IMR-90 (cell line): Measurements from ENCODE around the gene SFXN3. TPM values are rescaled to one million over a fixed set of nuclear protein-coding genes. Genes with fewer than 3 reads are reported as not detected.

Experiments
- ATAC-seq: fragments of 200-7000 bp; cut with Tn5 transposase; 2 replicates; pipeline ENCODE4 v1.9.1; 2020; ENCODE audit warnings: low read depth, mild to moderate bottlenecking, moderate library complexity
- BruUV-seq: library from RNA; stranded (reverse); fragments of 400-500 nt; replicated peaks from 2 replicates; lab custom pipeline; 2021; lab: Mats Ljungman, UMichigan
- CTCF ChIA-PET: fragments of 300-600 bp; formaldehyde crosslinking; extraction: SDS; loops from one replicate; lab custom pipeline; 2021; ENCODE audit warnings: antibody characterized with exemption; lab: Yijun Ruan, JAX
- POLR2A ChIA-PET: fragments of 300-600 bp; sonication (Branson Sonifier 250); formaldehyde crosslinking; loops from one replicate; lab custom pipeline; 2022; ENCODE audit warnings: antibody characterized with exemption; ENCODE audit not compliant: unreplicated experiment; lab: Charles Lee
- DNase-seq: peaks from one replicate; pipeline ENCODE4 v3.0.0; 2013
- H2AFZ ChIP-seq: replicated peaks from 2 replicates; pipeline ENCODE3; 2013; ENCODE audit warnings: low read length, mild to moderate bottlenecking; ENCODE audit not compliant: poor library complexity
- H2AK5ac ChIP-seq: 2 replicates; pipeline ENCODE4 v1.6.1; 2013; ENCODE audit warnings: low read depth, low read length, inconsistent platforms
- H2AK9ac ChIP-seq: replicated peaks from 2 replicates; pipeline ENCODE3; 2013; ENCODE audit warnings: mild to moderate bottlenecking, low read depth, low read length, moderate library complexity; ENCODE audit not compliant: poor library complexity
- H2BK120ac ChIP-seq: 2 replicates; pipeline ENCODE4 v1.6.1; 2013; ENCODE audit warnings: low read depth, low read length, inconsistent platforms
- H2BK15ac ChIP-seq: 3 replicates; pipeline ENCODE4 v1.6.1; 2013; ENCODE audit warnings: low read depth, low read length, inconsistent platforms
- H2BK20ac ChIP-seq: 2 replicates; pipeline ENCODE4 v1.6.1; 2013; ENCODE audit warnings: low read depth, mild to moderate bottlenecking, inconsistent platforms, low read length, moderate library complexity
- H2BK5ac ChIP-seq: 2 replicates; pipeline ENCODE4 v1.6.1; 2013; ENCODE audit warnings: mild to moderate bottlenecking, low read depth, low read length, inconsistent platforms; ENCODE audit not compliant: poor library complexity, severe bottlenecking
- H3K14ac ChIP-seq: replicated peaks from 2 replicates; pipeline ENCODE4 v1.6.1; 2013; ENCODE audit warnings: low read depth, low read length, inconsistent platforms
- H3K18ac ChIP-seq: 2 replicates; pipeline ENCODE4 v1.6.1; 2013; ENCODE audit warnings: low read depth, low read length, control low read depth
- H3K23ac ChIP-seq: 2 replicates; pipeline ENCODE4 v1.6.1; 2013; ENCODE audit warnings: low read depth, low read length, inconsistent platforms
- H3K27ac ChIP-seq: 2 replicates; pipeline ENCODE4 v1.5.1; 2013; ENCODE audit warnings: mild to moderate bottlenecking, control low read depth, low read length; ENCODE audit not compliant: insufficient read depth
- H3K27me3 ChIP-seq: 2 replicates; pipeline ENCODE4 v1.6.1; 2013; ENCODE audit warnings: low read length; ENCODE audit not compliant: control insufficient read depth, insufficient read depth
- H3K36me3 ChIP-seq: 2 replicates; pipeline ENCODE4 v1.6.1; 2013; ENCODE audit warnings: low read length, mixed read lengths; ENCODE audit not compliant: control insufficient read depth, insufficient read depth
- H3K4ac ChIP-seq: 2 replicates; pipeline ENCODE4 v1.6.1; 2013; ENCODE audit warnings: low read depth, low read length, inconsistent platforms
- H3K4me1 ChIP-seq: 2 replicates; pipeline ENCODE4 v1.6.1; 2013; ENCODE audit warnings: low read length, mixed read lengths; ENCODE audit not compliant: control insufficient read depth, insufficient read depth
- H3K4me2 ChIP-seq: 2 replicates; pipeline ENCODE4 v1.6.1; 2013; ENCODE audit warnings: low read depth, mild to moderate bottlenecking, control low read depth, low read length, moderate library complexity
- H3K4me3 ChIP-seq: 2 replicates; pipeline ENCODE4 v1.5.1; 2013; ENCODE audit warnings: low read depth, mild to moderate bottlenecking, control low read depth, low read length, moderate library complexity; ENCODE audit not compliant: insufficient read depth
- H3K56ac ChIP-seq: 2 replicates; pipeline ENCODE4 v1.6.1; 2013; ENCODE audit warnings: low read length, inconsistent platforms; ENCODE audit not compliant: insufficient read depth; ENCODE audit errors: extremely low read depth
- H3K79me1 ChIP-seq, 2 experiments: 2 replicates each; pipeline ENCODE4 v1.6.1; 2013; ENCODE audit warnings: low read length in 2 of 2, inconsistent platforms in 1 of 2, low read depth in 1 of 2
- H3K9ac ChIP-seq: 2 replicates; pipeline ENCODE4 v1.6.1; 2013; ENCODE audit warnings: low read depth, low read length, control low read depth
- H3K9me1 ChIP-seq: 2 replicates; pipeline ENCODE4 v1.6.1; 2013; ENCODE audit warnings: low read length, inconsistent platforms; ENCODE audit not compliant: insufficient read depth
- H3K9me3 ChIP-seq: 2 replicates; pipeline ENCODE4 v1.6.1; 2013; ENCODE audit warnings: low read length; ENCODE audit not compliant: control insufficient read depth, insufficient read depth
- H4K20me1 ChIP-seq: 2 replicates; pipeline ENCODE4 v1.6.1; 2013; ENCODE audit warnings: low read length, inconsistent platforms; ENCODE audit not compliant: insufficient read depth
- H4K5ac ChIP-seq: 2 replicates; pipeline ENCODE4 v1.6.1; 2013; ENCODE audit warnings: mild to moderate bottlenecking, low read depth, low read length, control low read depth
- H4K8ac ChIP-seq, 2 experiments: 2 replicates each; pipeline ENCODE4 v1.6.1; 2013; ENCODE audit warnings: low read depth in 2 of 2, low read length in 2 of 2, control low read depth in 1 of 2, inconsistent platforms in 1 of 2
- H4K91ac ChIP-seq: 2 replicates; pipeline ENCODE4 v1.6.1; 2013; ENCODE audit warnings: low read depth, low read length, inconsistent platforms; ENCODE audit not compliant: insufficient read depth
- BHLHE40 ChIP-seq: fragments of 150-350 bp; IDR thresholded peaks from 2 replicates; pipeline ENCODE4 v1.6.1; 2016; ENCODE audit warnings: mild to moderate bottlenecking, low read depth, low read length
- CEBPB ChIP-seq: IDR thresholded peaks from 2 replicates; pipeline ENCODE4 v1.6.1; 2012; ENCODE audit warnings: low read depth, low read length, improper control_type of control experiment
- MAFK ChIP-seq: IDR thresholded peaks from 2 replicates; pipeline ENCODE4 v1.6.1; 2012; ENCODE audit warnings: low read depth, low read length, improper control_type of control experiment
- MAZ ChIP-seq: IDR thresholded peaks from 2 replicates; pipeline ENCODE4 v1.6.1; 2012; ENCODE audit warnings: low read depth, mild to moderate bottlenecking, low read length, improper control_type of control experiment, moderate library complexity, borderline replicate concordance
- MXI1 ChIP-seq: IDR thresholded peaks from 2 replicates; pipeline ENCODE4 v1.6.1; 2012; ENCODE audit warnings: low read depth, mild to moderate bottlenecking, low read length, moderate library complexity, borderline replicate concordance
- NFE2L2 ChIP-seq: fragments of 150-350 bp; IDR thresholded peaks from 2 replicates; pipeline ENCODE4 v1.6.1; 2016; ENCODE audit warnings: low read depth, mild to moderate bottlenecking, low read length
- POLR2A ChIP-seq: IDR thresholded peaks from 2 replicates; pipeline ENCODE4 v1.6.1; 2012; ENCODE audit warnings: mild to moderate bottlenecking, low read depth, low read length
- SMC3 ChIP-seq: fragments of 150-350 bp; IDR thresholded peaks from 2 replicates; pipeline ENCODE4 v1.6.1; 2016; ENCODE audit warnings: low read depth, mild to moderate bottlenecking, antibody characterized with exemption, low read length, moderate library complexity
- WGBS, 2 experiments: methylation state at CpG; one replicate each; pipeline versions ENCODE4 v1.1.5 to v1.1.7; 2013; ENCODE audit warnings: missing lambda C conversion rate in 2 of 2; ENCODE audit not compliant: insufficient read length in 1 of 2; ENCODE audit errors: extremely low coverage in 2 of 2; 5-methylcytosine and 5-hydroxymethylcytosine counted together
- dilution Hi-C: fragments of 300-500 bp; cut with HindIII; formaldehyde crosslinking; loops from one replicate; pipeline ENCODE4 v1.14.3; 2018; ENCODE audit warnings: low sequenced_read_pairs; ENCODE audit not compliant: unreplicated experiment
- in situ Hi-C: fragments of 300-500 bp; cut with MboI; formaldehyde crosslinking; loops from 3 replicates; pipeline ENCODE4 v1.14.3; 2019; ENCODE audit warnings: low sequenced_read_pairs, inconsistent platforms, mixed read lengths
- intact Hi-C: fragments of 100-400 bp; cut with micrococcal nuclease; formaldehyde crosslinking; loops from 2 replicates; pipeline ENCODE4 v1.10.0; 2022
- polyA plus RNA-seq, 3 experiments: library from polyadenylated mRNA; depleted of rRNA; stranded (reverse); fragments of >200 nt; gene quantifications; 2 replicates each; pipeline ENCODE4 v1.2.3, GENCODE V29; 2012; ENCODE audit warnings: low replicate concordance in 1 of 3
- total RNA-seq: library from RNA; depleted of rRNA; stranded (reverse); fragments of >200 nt; gene quantifications from 2 replicates; pipeline ENCODE4 v1.2.3, GENCODE V29; 2012
- TF ChIP-seq, protein P1 (sequence below): fragments of 150-350 bp; IDR thresholded peaks from 2 replicates; pipeline ENCODE4 v1.6.1; 2016; ENCODE audit warnings: low read depth, mild to moderate bottlenecking, low read length, moderate library complexity, borderline replicate concordance
- TF ChIP-seq, protein P2 (sequence below): fragments of 150-350 bp; IDR thresholded peaks from 2 replicates; pipeline ENCODE4 v1.6.1; 2017; ENCODE audit warnings: mild to moderate bottlenecking, antibody characterized with exemption, low read length, low read depth

The SFXN3 gene
- total and polyA plus RNA-seq, 2 of the 4 experiments (the other 2 are of a cell fraction) = 64.7 to 77.2 TPM

DNA sequence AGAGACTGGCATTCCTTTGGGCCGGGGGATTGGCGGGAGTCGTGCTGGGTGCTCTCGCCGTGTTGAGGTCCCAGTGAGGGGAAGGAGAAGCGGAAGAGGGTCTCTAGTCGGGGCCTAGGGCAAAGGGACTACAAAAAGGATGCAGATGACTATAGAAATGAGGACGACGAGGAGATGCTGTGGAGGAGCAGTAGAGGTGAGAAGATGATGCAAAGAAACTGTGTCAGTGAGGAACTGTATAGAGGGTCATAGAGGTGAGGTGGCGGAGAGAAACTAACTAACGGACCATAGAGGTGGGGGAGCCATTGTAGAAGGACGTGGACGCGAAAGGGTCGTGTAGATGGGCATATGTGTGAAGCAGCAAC lies 43.4 kb upstream of the SFXN3 start:
- POLR2A ChIA-PET = no interaction called here
- ATAC-seq = peak; percentile 15

More for the DNA sequence above, 43.4 kb upstream of the SFXN3 start:
- Histone ChIP-seq H3K9me1 (peaks cover 9% of the 10 kb centered on the region), H3K27ac (peak overlapping the region; percentile 9; the same call in 1 of the 2 replicates), H4K8ac (peak overlapping the region; percentile 95 to 100), H3K56ac (peak overlapping the region; percentile 66), H4K91ac (peak overlapping the region; percentile 45), H2AFZ (peak overlapping the region; percentile 99), H3K27me3 (no peaks in the 10 kb centered on the region), H3K9ac (peak overlapping the region; percentile 70), H4K20me1 (0 out of 2 replicates have a peak, but pooled peaks cover 3% of the 10 kb centered on the region), H3K79me1 (peaks cover 60 to 67% of the 10 kb centered on the region in 2 experiments), H3K9me3 (no peaks in the 10 kb centered on the region), H3K4me2 (peak overlapping the region; percentile 99), H2BK120ac (no peak overlapping the region), H2BK15ac (no peak overlapping the region), H2BK20ac (no peak overlapping the region), H2BK5ac (no peak overlapping the region), H3K36me3 (peaks cover 31% of the 10 kb centered on the region), H2AK5ac (peak overlapping the region; percentile 57), H3K14ac (peak overlapping the region; percentile 82; the same call in 1 of the 2 replicates), H4K5ac (peak overlapping the region; percentile 38; the same call in 1 of the 2 replicates), H3K4ac (peak overlapping the region; percentile 88), H2AK9ac (peak overlapping the region; percentile 98), H3K4me3 (peak overlapping the region; percentile 90), H3K4me1 (peaks cover 8% of the 10 kb centered on the region; the same call in 1 of the 2 replicates), H3K18ac (no peak overlapping the region), H3K23ac (peak overlapping the region; percentile 87)
- intact Hi-C loops (no loop called here), dilution Hi-C loops (no loop called here), in situ Hi-C loops (no loop called here)
- no peak for TF ChIP-seq NFE2L2
- TF ChIP-seq MAZ = no peak
- TF ChIP-seq BHLHE40 = no peak
- TF ChIP-seq, protein P1, sequence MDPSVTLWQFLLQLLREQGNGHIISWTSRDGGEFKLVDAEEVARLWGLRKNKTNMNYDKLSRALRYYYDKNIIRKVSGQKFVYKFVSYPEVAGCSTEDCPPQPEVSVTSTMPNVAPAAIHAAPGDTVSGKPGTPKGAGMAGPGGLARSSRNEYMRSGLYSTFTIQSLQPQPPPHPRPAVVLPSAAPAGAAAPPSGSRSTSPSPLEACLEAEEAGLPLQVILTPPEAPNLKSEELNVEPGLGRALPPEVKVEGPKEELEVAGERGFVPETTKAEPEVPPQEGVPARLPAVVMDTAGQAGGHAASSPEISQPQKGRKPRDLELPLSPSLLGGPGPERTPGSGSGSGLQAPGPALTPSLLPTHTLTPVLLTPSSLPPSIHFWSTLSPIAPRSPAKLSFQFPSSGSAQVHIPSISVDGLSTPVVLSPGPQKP = no peak
- TF ChIP-seq MXI1 = no peak
- TF ChIP-seq SMC3 = no peak
- TF ChIP-seq POLR2A = no peak
- no peak for TF ChIP-seq CEBPB
- TF ChIP-seq MAFK = no peak
- TF ChIP-seq, protein P2, sequence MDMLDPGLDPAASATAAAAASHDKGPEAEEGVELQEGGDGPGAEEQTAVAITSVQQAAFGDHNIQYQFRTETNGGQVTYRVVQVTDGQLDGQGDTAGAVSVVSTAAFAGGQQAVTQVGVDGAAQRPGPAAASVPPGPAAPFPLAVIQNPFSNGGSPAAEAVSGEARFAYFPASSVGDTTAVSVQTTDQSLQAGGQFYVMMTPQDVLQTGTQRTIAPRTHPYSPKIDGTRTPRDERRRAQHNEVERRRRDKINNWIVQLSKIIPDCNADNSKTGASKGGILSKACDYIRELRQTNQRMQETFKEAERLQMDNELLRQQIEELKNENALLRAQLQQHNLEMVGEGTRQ = no peak
- BruUV-seq = TSS peak; percentile 62
- no peak for DNase-seq
- WGBS, 2 experiments = 0% methylated on average over 15 of the region's 15 CpGs; no CpG with 5 or more reads in 1 of the 2 experiments
- CTCF ChIA-PET = interaction anchor here (1.5 kb wide), 1 partner anchor 27 kb away, joined by 3 read pairs; no protein-coding TSS in a partner anchor
